Ascending aorta (tissue), 2 donors: ENCODE results near the gene LTB4R. TPM values are rescaled to one million over a fixed set of nuclear protein-coding genes. Genes with fewer than 3 reads are reported as not detected.

ENCODE experiments used
- DNase-seq, 2 donors: peaks; one replicate each; pipeline ENCODE4 v3.0.0-alpha.2; 2019; ENCODE audit warnings: low spot score in 2 of 2
- H3K27ac ChIP-seq, 2 donors: fragments of 200-600 bp; sonication (generic); one replicate each; pipeline ENCODE4 v1.5.1; 2016 to 2017; ENCODE audit warnings: mild to moderate bottlenecking in 1 of 2
- H3K27me3 ChIP-seq: fragments of 200-600 bp; sonication (generic); one replicate; pipeline ENCODE4 v1.5.1; 2017
- H3K36me3 ChIP-seq, 2 donors: fragments of 200-600 bp; sonication (generic); one replicate each; pipeline ENCODE4 v1.5.1; 2016
- H3K4me1 ChIP-seq, 2 donors: fragments of 200-600 bp; sonication (generic); one replicate each; pipeline ENCODE4 v1.5.1; 2016 to 2017; ENCODE audit warnings: mild to moderate bottlenecking in 1 of 2
- H3K4me3 ChIP-seq, 2 donors: fragments of 200-600 bp; sonication (generic); one replicate each; pipeline ENCODE4 v1.5.1; 2016 to 2017; ENCODE audit warnings: mild to moderate bottlenecking in 1 of 2
- H3K9me3 ChIP-seq, 2 donors: fragments of 200-600 bp; sonication (generic); one replicate each; pipeline ENCODE4 v1.5.1; 2016
- CTCF ChIP-seq, 3 experiments: fragments of 200-600 bp in 2 of 3; fragments of 450-650 bp in 1 of 3; sonication (generic) in 2 of 3; IDR thresholded peaks; one replicate each; pipeline ENCODE4 v1.5.1; 2016 to 2019; ENCODE audit warnings: antibody characterized with exemption in 3 of 3, mild to moderate bottlenecking in 1 of 3, moderate library complexity in 1 of 3
- intact Hi-C: fragments of 100-400 bp; cut with DNase I; formaldehyde crosslinking; loops from one replicate; pipeline ENCODE4 v1.15.1; 2023
- total RNA-seq: library from RNA; depleted of rRNA; stranded (reverse); fragments of >200 nt; gene quantifications from one replicate; pipeline ENCODE4 v1.1.0, GENCODE V29; 2016

Gene LTB4R
- total RNA-seq, 1 donor from 2014 or later = 3.6 TPM

GRCh38 chr14:24274101-24274543, 37.2 kb upstream of the LTB4R start:
- TF ChIP-seq CTCF (IDR thresholded peaks at IDR 0.05) = no peak
- no peaks in the 10 kb centered on the region for H3K9me3 ChIP-seq
- peaks cover 0 to 6% of the 10 kb centered on the region in 2 donors for H3K36me3 ChIP-seq
- peaks cover 0 to 8% of the 10 kb centered on the region in 2 donors for H3K4me1 ChIP-seq
- DNase-seq = no peak
- no peak overlapping the region for H3K27ac ChIP-seq
- no peaks in the 10 kb centered on the region for H3K27me3 ChIP-seq
- H3K4me3 ChIP-seq = no peak overlapping the region
- intact Hi-C loops = loop anchor here (5.0 kb wide), 1 partner anchor 42 kb away; the partner anchor contains the start of genes GMPR2 and NEDD8

DNA sequence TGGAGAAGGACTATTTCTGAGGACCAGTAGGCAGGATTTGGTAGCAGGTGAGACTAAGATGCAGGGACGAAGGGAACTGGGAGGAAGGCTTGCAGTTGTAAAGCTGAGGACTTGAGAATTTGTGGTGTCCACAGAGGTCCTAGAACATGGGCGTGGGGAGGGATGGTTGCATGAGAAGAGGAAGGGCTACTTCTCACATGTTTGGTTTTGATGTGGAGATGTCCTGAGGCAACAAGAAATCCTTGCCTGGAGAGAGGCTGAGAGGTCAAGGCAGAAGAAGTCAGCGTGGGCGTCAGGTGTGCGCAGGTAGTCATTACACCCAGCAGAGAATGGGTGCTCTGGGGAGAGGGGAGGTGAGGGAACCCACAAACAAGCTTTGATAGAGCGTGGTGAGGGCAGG, 34.2 kb upstream of the LTB4R start:
- Histone ChIP-seq H3K4me3 (no peak overlapping the region), H3K27ac (no peak overlapping the region), H3K4me1 (peaks cover 0 to under 1% of the 10 kb centered on the region in 2 donors), H3K36me3 (no peaks in the 10 kb centered on the region), H3K27me3 (no peaks in the 10 kb centered on the region), H3K9me3 (no peaks in the 10 kb centered on the region)
- no peak for DNase-seq
- intact Hi-C loops = no loop called here
- TF ChIP-seq CTCF (IDR thresholded peaks at IDR 0.05) = no peak

- Histone ChIP-seq H3K36me3 (no peaks in the 10 kb centered on the region), H3K9me3 (no peaks in the 10 kb centered on the region), H3K27ac (no peak overlapping the region), H3K27me3 (no peaks in the 10 kb centered on the region), H3K4me1 (no peaks in the 10 kb centered on the region), H3K4me3 (no peak overlapping the region)
- intact Hi-C loops = no loop called here
- no peak for DNase-seq
- no peak for TF ChIP-seq CTCF (IDR thresholded peaks at IDR 0.05)
Observed at GRCh38 chr14:24277606-24278321, 33.5 kb upstream of the LTB4R start.

GRCh38 chr14:24278424-24278823, 32.9 kb upstream of the LTB4R start:
- Histone ChIP-seq H3K36me3 (no peaks in the 10 kb centered on the region), H3K27ac (no peak overlapping the region), H3K9me3 (no peaks in the 10 kb centered on the region), H3K4me1 (no peaks in the 10 kb centered on the region), H3K4me3 (no peak overlapping the region), H3K27me3 (no peaks in the 10 kb centered on the region)
- no peak for DNase-seq
- TF ChIP-seq CTCF (IDR thresholded peaks at IDR 0.05) = no peak
- intact Hi-C loops = no loop called here

DNA sequence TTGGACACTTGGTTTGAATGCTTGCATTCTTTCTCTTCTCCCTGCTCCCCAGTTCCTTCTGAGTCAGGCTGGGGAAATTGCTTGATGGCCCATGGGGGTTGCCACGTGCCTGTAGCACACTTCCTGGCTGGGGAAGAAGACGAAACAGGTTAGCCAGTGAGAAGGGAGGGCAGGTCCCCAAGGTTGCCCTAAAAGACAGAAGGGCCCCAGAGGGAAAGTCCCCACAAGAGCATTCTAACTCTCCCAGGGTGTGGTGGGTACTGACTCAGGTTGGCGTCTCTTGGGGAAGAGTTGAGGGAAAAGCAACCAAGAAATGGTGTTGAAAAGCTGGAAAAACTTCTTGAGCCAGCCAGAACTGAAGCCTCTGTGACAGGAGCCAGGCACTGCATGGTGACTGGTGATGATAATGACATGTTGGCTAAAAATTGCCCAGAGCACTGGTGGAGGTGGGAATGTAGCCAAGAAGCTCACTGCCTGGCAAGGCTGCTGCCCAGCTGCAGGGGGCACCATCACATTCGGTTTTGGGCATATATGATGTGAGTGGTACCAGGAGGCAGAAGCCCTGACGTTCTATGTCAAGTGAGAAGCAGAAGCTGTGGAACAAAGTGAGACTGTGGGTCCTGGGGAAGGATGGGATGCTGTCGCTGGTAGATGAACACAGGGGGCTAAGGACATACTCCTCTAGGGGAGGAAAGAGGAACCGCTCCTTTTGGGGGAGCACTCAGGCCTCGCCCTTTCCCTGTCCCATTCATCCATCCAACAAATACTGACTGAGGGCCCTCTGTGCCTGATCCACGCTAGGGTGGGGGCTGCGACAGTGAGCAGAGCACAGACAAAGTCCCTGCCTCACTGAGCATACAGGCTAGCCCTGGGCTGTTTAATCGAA, 31.8 kb upstream of the LTB4R start:
- intact Hi-C loops = no loop called here
- DNase-seq = no peak
- TF ChIP-seq CTCF (IDR thresholded peaks at IDR 0.05) = no peak
- Histone ChIP-seq H3K27ac (no peak overlapping the region), H3K27me3 (no peaks in the 10 kb centered on the region), H3K36me3 (no peaks in the 10 kb centered on the region), H3K4me3 (no peak overlapping the region), H3K9me3 (no peaks in the 10 kb centered on the region), H3K4me1 (no peaks in the 10 kb centered on the region)
